HepG2 (cell line): Measurements from ENCODE around the gene ADCY6. TPM values are rescaled to one million over a fixed set of nuclear protein-coding genes. Genes with fewer than 3 reads are reported as not detected.

ENCODE experiments used
- ATAC-seq: fragments of 200-7000 bp; cut with Tn5 transposase; 3 replicates; pipeline ENCODE4 v1.9.1; 2020; ENCODE audit warnings: mild to moderate bottlenecking, moderate library complexity
- BruUV-seq: library from RNA; stranded (reverse); fragments of 400-500 nt; replicated peaks from 2 replicates; lab custom pipeline; 2021; lab: Mats Ljungman, UMichigan
- CTCF ChIA-PET: fragments of 300-600 bp; formaldehyde crosslinking; extraction: SDS; loops from one replicate; lab custom pipeline; 2021; ENCODE audit warnings: low total read pairs, inconsistent platforms, low intra/inter-chr PET ratio; lab: Yijun Ruan, JAX
- POLR2A ChIA-PET: fragments of 350-600 bp; sonication (Branson Sonifier 250); formaldehyde crosslinking; loops from one replicate; lab custom pipeline; 2020; ENCODE audit warnings: antibody characterized with exemption, inconsistent platforms; lab: Yijun Ruan, JAX
- DNase-seq: peaks from one replicate; pipeline ENCODE4 v3.0.0-alpha.2; 2015; ENCODE audit warnings: low spot score
- FAIRE-seq: peaks from 3 replicates; lab custom pipeline; 2011; peaks lifted over from hg19 to GRCh38; lab: Jason Lieb, UNC
- H2AFZ ChIP-seq: one replicate; pipeline ENCODE4 v1.6.1; 2011; ENCODE audit warnings: low read length, inconsistent platforms
- H3K27ac ChIP-seq: fragments of 300-600 bp; 3 replicates; pipeline ENCODE4 v1.8.0; 2011; ENCODE audit warnings: mixed run types, mild to moderate bottlenecking, mixed read lengths, low read length, inconsistent platforms; ENCODE audit not compliant: insufficient read depth; ENCODE audit errors: extremely low read length
- H3K27me3 ChIP-seq, 2 experiments: fragments of 200-600 bp in 1 of 2; 2 replicates in 1 of 2; 3 replicates in 1 of 2; pipeline versions ENCODE4 v1.6.0 to v1.8.0; 2011; ENCODE audit warnings: low read length in 2 of 2, mild to moderate bottlenecking in 2 of 2, moderate library complexity in 2 of 2, inconsistent platforms in 1 of 2; ENCODE audit not compliant: insufficient read depth in 2 of 2, control insufficient read depth in 1 of 2
- H3K36me3 ChIP-seq, 2 experiments: fragments of 200-600 bp in 1 of 2; replicated peaks in 1 of 2; 2 replicates in 1 of 2; 3 replicates in 1 of 2; pipeline versions ENCODE4 v1.5.1 to v1.8.0; 2011; ENCODE audit warnings: low read length in 2 of 2, inconsistent platforms in 1 of 2; ENCODE audit not compliant: insufficient read depth in 2 of 2, control insufficient read depth in 1 of 2
- H3K4me1 ChIP-seq: 2 replicates; pipeline ENCODE4 v1.5.1; 2012; ENCODE audit warnings: low read length, inconsistent platforms; ENCODE audit not compliant: insufficient read depth
- H3K4me2 ChIP-seq: 2 replicates; pipeline ENCODE4 v1.6.0; 2011; ENCODE audit warnings: low read depth, low read length, inconsistent platforms
- H3K4me3 ChIP-seq, 3 experiments: fragments of 200-600 bp in 1 of 3; sonication (generic), shearing (Covaris generic) in 1 of 3; replicated peaks in 1 of 3; 2 replicates each; pipeline ENCODE4 v1.5.1; 2011 to 2016; ENCODE audit warnings: low read length in 3 of 3, inconsistent platforms in 2 of 3, low read depth in 2 of 3, mild to moderate bottlenecking in 2 of 3, control low read depth in 1 of 3, mixed read lengths in 1 of 3; ENCODE audit not compliant: insufficient read depth in 1 of 3
- H3K79me2 ChIP-seq: one replicate; pipeline ENCODE4 v1.6.1; 2011; ENCODE audit warnings: low read length, inconsistent platforms; ENCODE audit not compliant: insufficient read depth
- H3K9ac ChIP-seq: 2 replicates; pipeline ENCODE4 v1.6.0; 2011; ENCODE audit warnings: mild to moderate bottlenecking, low read depth, low read length, inconsistent platforms; ENCODE audit not compliant: insufficient read depth
- H3K9me3 ChIP-seq: 2 replicates; pipeline ENCODE4 v1.5.1; 2012; ENCODE audit warnings: mild to moderate bottlenecking, low read length
- H4K20me1 ChIP-seq: 2 replicates; pipeline ENCODE4 v1.6.0; 2011; ENCODE audit warnings: inconsistent platforms, mild to moderate bottlenecking, low read length, moderate library complexity; ENCODE audit not compliant: insufficient read depth
- CENPX ChIP-seq: sonication (generic); formaldehyde crosslinking; IDR thresholded peaks from 2 replicates; pipeline ENCODE4 v1.9.0; 2021; ENCODE audit warnings: mild to moderate bottlenecking, missing genetic modification reagents, moderate library complexity
- FOXJ3 ChIP-seq: sonication (generic); formaldehyde crosslinking; IDR thresholded peaks from 2 replicates; pipeline ENCODE4 v1.4.0; 2020; ENCODE audit warnings: missing genetic modification reagents, mild to moderate bottlenecking, borderline replicate concordance
- GFI1 ChIP-seq: sonication (generic); formaldehyde crosslinking; IDR thresholded peaks from 2 replicates; pipeline ENCODE4 v1.5.0; 2020; ENCODE audit warnings: missing genetic modification reagents, mild to moderate bottlenecking, borderline replicate concordance
- GLMP ChIP-seq: sonication (generic); formaldehyde crosslinking; IDR thresholded peaks from 2 replicates; pipeline ENCODE4 v1.9.0; 2021; ENCODE audit warnings: missing genetic modification reagents, mild to moderate bottlenecking, borderline replicate concordance
- GMEB2 ChIP-seq: IDR thresholded peaks from 2 replicates; pipeline ENCODE4 v1.6.1; 2016; ENCODE audit warnings: missing biosample characterization, missing genetic modification reagents, low read depth
- YY1 ChIP-seq: IDR thresholded peaks from 2 replicates; pipeline ENCODE4 v1.6.1; 2011; ENCODE audit warnings: low read length, low read depth, moderate library complexity, mild to moderate bottlenecking; ENCODE audit not compliant: insufficient read depth, insufficient replicate concordance
- ZBTB20 ChIP-seq: sonication (generic); formaldehyde crosslinking; IDR thresholded peaks from 2 replicates; pipeline ENCODE4 v1.8.1; 2023; ENCODE audit warnings: missing genetic modification reagents, low read depth, mild to moderate bottlenecking, borderline replicate concordance
- ZNF562 ChIP-seq: sonication (generic); formaldehyde crosslinking; IDR thresholded peaks from 2 replicates; pipeline ENCODE4 v1.8.0; 2022; ENCODE audit warnings: missing genetic modification reagents, borderline replicate concordance
- ZNF879 ChIP-seq: sonication (generic); formaldehyde crosslinking; IDR thresholded peaks from 2 replicates; pipeline ENCODE4 v1.8.1; 2023; ENCODE audit warnings: missing genetic modification reagents
- WGBS: methylation state at CpG from one replicate; pipeline ENCODE4 v1.1.6; 2017; ENCODE audit warnings: low lambda C conversion rate; 5-methylcytosine and 5-hydroxymethylcytosine counted together
- in situ Hi-C: cut with HindIII; loops from 2 replicates; pipeline ENCODE4 v1.10.0; 2017; ENCODE audit warnings: low pct_unique_long_range_greater_than_20kb; ENCODE audit not compliant: extremely low pct_ligation_motif_present
- intact Hi-C: fragments of 100-400 bp; cut with micrococcal nuclease; formaldehyde crosslinking; loops from one replicate; pipeline ENCODE4 v1.10.0; 2022; ENCODE audit not compliant: unreplicated experiment
- polyA plus RNA-seq, 8 experiments: library from polyadenylated mRNA; depleted of rRNA in 3 of 8; stranded (reverse) in 7 of 8; unstranded in 1 of 8; fragments of >200 nt; fragmentation: Illumina TruSeq in 4 of 8; extraction: Trizol in 4 of 8; gene quantifications; 2 replicates each; pipeline versions ENCODE4 v1.2.1 to v1.2.3, GENCODE V29; 2011 to 2016; ENCODE audit warnings: low read depth in 4 of 8, missing spikeins in 1 of 8, mixed read lengths in 1 of 8; ENCODE audit not compliant: insufficient read depth in 1 of 8
- total RNA-seq, 5 experiments: library from RNA; depleted of rRNA; stranded (reverse); fragments of >200 nt; fragmentation: Illumina TruSeq; extraction: Trizol; gene quantifications; 2 replicates each; pipeline ENCODE4 v1.2.3, GENCODE V29; 2016; ENCODE audit warnings: low read depth in 1 of 5

The ADCY6 gene
- total and polyA plus RNA-seq, 2 of the 13 experiments (the other 11 are each of a cell fraction or from before 2014, with no cell fraction given) = 10.6 to 11.8 TPM

GRCh38 chr12:48812389-48812788, 23.5 kb upstream of the ADCY6 start:
- H3K4me2 ChIP-seq = no peak overlapping the region
- H3K9me3 ChIP-seq = no peaks in the 10 kb centered on the region
- in situ Hi-C loops = no loop called here
- DNase-seq = no peak
- no peak overlapping the region for H3K4me3 ChIP-seq
- FAIRE-seq = no peak
- H3K36me3 ChIP-seq = no peaks in the 10 kb centered on the region
- no peak overlapping the region for H3K9ac ChIP-seq
- H3K27me3 ChIP-seq = peaks cover 5 to 37% of the 10 kb centered on the region in 2 experiments
- BruUV-seq = no TSS peak
- CTCF ChIA-PET = no interaction called here
- 19% methylated on average over 2 of the region's 2 CpGs for WGBS
- TF ChIP-seq CENPX (CRISPR knock-in tag) (no peak), GLMP (CRISPR knock-in tag) (no peak), ZNF562 (CRISPR knock-in tag) (no peak), ZBTB20 (no peak), GMEB2 (CRISPR knock-in tag) (no peak), ZNF879 (no peak), GFI1 (CRISPR knock-in tag) (no peak), FOXJ3 (no peak), YY1 (no peak)
- no peaks in the 10 kb centered on the region for H3K79me2 ChIP-seq
- H4K20me1 ChIP-seq = 0 out of 2 replicates have a peak, but pooled peaks cover 3% of the 10 kb centered on the region
- intact Hi-C loops = no loop called here
- POLR2A ChIA-PET = interaction anchor here (2.5 kb wide), 1 partner anchor 23 kb away, joined by 11 read pairs; the partner anchor contains the start of gene ADCY6
- no peak overlapping the region for H3K27ac ChIP-seq
- peaks cover 51% of the 10 kb centered on the region for H3K4me1 ChIP-seq
- peak overlapping the region; percentile 25 for H2AFZ ChIP-seq
- no peak for ATAC-seq
